Measurements from ENCODE around the gene AHDC1.
"Not testable (repeated sequence)": the region's sequence is repeated elsewhere in the genome, so short reads cannot be mapped to it uniquely, and the experiment has no call there.

AHDC1 gene, protein sequence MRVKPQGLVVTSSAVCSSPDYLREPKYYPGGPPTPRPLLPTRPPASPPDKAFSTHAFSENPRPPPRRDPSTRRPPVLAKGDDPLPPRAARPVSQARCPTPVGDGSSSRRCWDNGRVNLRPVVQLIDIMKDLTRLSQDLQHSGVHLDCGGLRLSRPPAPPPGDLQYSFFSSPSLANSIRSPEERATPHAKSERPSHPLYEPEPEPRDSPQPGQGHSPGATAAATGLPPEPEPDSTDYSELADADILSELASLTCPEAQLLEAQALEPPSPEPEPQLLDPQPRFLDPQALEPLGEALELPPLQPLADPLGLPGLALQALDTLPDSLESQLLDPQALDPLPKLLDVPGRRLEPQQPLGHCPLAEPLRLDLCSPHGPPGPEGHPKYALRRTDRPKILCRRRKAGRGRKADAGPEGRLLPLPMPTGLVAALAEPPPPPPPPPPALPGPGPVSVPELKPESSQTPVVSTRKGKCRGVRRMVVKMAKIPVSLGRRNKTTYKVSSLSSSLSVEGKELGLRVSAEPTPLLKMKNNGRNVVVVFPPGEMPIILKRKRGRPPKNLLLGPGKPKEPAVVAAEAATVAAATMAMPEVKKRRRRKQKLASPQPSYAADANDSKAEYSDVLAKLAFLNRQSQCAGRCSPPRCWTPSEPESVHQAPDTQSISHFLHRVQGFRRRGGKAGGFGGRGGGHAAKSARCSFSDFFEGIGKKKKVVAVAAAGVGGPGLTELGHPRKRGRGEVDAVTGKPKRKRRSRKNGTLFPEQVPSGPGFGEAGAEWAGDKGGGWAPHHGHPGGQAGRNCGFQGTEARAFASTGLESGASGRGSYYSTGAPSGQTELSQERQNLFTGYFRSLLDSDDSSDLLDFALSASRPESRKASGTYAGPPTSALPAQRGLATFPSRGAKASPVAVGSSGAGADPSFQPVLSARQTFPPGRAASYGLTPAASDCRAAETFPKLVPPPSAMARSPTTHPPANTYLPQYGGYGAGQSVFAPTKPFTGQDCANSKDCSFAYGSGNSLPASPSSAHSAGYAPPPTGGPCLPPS (N-terminal part only)

GRCh38 chr1:27603681-27604578 is at the start of gene AHDC1:
Gene AHDC1, minus strand, starts transcription at chr1:27604144. Its CDS starts 52,029 bp downstream, at chr1:27552115.
- no peak for DNase-seq

GRCh38 chr1:27652111-27652864 is 48.3 kb upstream of the AHDC1 start:
- DNase-seq = no peak

DNA sequence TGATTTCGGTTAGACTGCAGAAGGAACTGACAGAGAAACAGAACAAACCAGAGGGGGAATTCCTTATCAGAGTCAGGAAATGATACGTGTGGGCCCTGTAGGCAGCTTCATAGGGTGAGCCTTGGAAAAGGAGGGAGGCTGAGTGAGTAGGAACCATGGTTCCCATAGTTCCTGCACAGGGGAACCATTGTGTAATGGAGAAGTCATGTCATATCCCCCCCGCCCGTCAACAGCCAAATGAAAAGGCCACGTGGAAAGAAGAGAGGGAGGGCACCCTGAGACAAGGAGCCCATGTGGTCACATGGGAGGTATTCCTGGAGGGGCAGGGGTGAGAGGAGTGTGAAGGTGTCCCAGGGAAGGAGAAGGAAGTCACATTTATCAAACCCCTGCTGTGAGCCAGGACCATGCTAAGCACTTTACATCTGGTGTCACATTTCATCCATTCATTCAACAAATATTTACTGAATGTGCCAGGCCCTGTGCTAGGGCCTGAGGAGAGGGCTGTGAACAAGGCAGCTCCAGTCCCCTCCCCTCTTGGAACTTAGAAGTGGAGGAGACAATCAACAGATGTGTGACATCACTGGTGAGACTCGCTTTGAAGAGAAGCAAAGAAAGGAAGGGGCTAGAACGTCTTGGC is 46.7 kb upstream of the AHDC1 start:
- no peak for DNase-seq

- no peak for DNase-seq
Measured at GRCh38 chr1:27650171-27650538, 46.2 kb upstream of the AHDC1 start.

DNA sequence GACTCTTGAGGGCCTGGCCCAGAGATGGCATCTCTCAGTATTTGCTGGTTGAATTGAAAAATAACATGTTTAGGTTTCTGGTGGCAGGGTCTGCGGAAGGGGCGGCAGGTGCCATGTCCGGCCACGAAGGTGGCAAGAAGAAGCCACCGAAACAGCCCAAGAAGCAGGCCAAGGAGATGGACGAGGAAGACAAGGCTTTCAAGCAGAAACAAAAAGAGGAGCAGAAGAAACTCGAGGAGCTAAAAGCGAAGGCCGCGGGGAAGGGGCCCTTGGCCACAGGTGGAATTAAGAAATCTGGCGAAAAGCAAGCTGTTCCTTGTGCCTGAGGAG is 45.3 kb upstream of the AHDC1 start:
- DNase-seq = no peak

DNA sequence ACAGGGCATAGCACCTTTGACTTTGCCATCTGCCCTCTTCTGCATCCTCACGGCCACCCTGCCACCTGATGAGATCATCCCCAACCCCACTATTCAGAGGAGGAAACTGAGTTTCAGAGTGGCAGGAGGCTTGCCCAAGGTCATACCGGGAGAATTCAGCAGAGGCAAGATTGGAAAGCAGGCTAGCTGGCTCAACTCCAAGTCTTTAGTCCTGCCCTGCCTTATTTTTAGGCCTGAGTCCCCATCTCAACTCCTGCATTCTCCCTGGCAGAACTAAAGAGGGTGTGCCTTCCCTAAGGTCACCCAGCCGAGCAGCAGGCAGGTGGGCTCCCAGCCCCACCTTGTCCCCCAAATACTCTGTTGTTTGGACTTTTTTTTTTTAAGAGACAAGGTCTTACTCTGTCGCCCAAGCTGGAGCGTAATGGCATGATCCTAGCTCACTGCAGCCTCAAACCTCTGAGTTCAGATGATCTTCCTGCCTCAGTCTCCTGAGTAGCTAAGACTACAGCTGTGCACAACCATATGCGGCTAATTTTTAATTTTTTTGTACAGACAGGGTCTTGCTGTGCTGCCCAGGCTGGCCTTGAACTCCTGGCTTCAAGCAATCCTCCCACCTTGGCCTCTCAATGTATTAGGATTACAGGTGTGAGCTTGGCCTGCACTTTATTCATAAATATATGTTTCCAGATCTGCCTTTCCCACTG is 44.8 kb upstream of the AHDC1 start:
- DNase-seq = no peak

GRCh38 chr1:27647328-27647727 is 43.4 kb upstream of the AHDC1 start:
- no peak for DNase-seq

GRCh38 chr1:27646676-27647075 is 42.7 kb upstream of the AHDC1 start:
- no peak for DNase-seq

DNA sequence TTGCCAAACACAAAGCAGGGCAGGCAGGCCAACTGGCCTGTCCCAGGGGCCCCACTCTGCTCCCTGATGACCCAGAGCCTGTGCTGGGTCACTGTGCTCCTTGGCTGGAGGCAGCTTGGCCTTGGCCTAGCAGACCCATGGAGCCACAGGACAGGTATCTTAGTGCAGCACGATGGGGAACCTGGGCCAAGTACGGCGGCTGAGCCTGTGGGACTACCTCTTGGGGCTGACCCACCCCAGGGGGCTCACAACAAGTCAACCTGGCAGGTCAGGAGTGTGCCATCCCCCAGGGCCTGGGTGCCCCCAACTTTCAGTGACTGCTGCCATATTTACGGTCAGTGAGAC is 41.1 kb upstream of the AHDC1 start:
- DNase-seq = no peak

- DNase-seq = no peak
Measured at GRCh38 chr1:27644369-27645070, 40.6 kb upstream of the AHDC1 start.

- no peak for DNase-seq
Measured at GRCh38 chr1:27643600-27644368, 39.8 kb upstream of the AHDC1 start.

- DNase-seq = not testable (repeated sequence)
Measured at GRCh38 chr1:27640514-27640913, 36.6 kb upstream of the AHDC1 start.

- DNase-seq = no peak
Measured at GRCh38 chr1:27638805-27639204, 34.9 kb upstream of the AHDC1 start.

- DNase-seq = no peak
Measured at GRCh38 chr1:27638047-27638734, 34.2 kb upstream of the AHDC1 start.

DNA sequence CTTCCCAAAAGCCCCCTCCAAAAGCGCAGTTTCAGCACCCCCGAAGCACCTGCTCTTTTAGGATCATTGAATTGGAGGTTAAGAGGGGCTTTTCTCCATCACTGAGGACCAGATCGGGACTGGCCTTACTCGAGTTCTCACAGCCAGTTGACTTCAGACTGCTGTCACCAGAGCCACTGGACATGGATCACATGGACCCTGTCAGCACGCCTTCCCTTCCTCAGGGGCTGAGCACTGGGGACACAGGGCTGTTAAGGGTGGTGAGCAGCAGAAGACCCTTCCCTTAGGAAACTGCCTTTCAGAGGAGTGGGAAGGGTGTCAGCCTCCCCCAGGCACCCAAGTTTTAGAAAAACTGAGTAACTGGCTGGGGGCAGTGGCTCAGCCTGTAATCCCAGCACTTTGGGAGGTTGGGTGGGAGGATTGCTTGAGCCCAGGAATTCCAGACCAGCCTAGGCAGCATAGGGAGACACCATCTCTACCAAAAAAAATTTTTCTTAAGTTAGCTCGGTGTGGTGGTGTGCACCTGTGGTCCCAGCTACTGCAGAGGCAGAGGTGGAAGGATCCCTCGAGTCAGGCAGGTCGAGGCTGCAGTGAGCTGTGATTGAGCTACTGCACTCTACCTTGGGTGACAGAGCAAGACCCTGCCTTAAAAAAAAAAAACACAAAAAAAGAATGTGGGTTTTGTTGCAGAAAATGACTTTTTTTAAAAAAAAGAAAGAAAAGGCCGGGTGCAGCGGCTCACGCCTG is 31.6 kb upstream of the AHDC1 start:
- DNase-seq = no peak

GRCh38 chr1:27634985-27635367 is 31.0 kb upstream of the AHDC1 start, which contains the start of gene FGR:
Gene FGR, minus strand, starts transcription at chr1:27635185. Its CDS starts 11,269 bp downstream, at chr1:27623916.
- no peak for DNase-seq

DNA sequence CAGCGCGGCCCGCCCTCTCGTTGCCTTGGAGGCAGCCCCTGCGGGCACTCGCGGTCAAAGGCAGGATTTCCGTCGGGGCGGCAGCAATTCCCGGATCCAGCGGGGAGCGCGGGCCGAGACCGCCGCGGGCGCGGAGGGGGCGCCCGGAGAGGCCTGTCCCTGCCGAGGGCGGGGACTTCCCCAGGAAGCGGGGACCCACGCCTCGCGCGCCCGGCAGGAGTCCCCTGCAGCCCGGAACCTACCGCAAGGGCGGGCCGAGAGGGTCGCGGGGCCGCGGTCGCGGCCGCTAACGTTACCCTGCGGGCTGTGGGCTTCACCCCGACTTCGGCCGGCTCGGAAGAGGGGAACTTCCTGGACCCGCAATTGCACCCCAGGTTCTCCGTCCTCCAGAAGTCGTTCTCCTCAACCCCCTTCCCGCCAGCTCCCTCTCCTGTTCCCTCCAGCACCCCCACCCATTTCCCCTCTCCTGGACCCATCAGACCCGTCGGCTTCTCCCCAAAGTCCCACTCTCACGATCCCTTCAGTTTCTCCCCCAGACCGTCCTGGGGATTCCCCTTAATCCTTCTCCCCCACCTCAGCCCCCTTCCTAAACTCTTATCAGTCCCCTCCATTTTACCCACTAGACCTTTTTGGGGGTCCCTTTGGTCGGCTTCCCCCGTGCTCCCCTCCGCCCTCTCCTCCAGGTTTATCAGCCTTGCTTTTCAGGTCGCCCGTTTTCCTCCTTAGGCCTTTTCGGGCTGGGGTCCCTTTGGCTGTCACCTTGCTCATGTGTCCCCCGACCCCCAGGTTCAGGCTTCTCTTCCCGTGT is 30.4 kb upstream of the AHDC1 start:
- DNase-seq = no peak

All from NCI-H524 treated with DMSO at 0.1 percent for 48 hours (cell line).